Spleen (tissue), 7 donors: ENCODE results near the gene CEP112.
"Not testable (repeated sequence)": the region's sequence is repeated elsewhere in the genome, so short reads cannot be mapped to it uniquely, and the experiment has no call there.

Experiments used
- CTCF ChIP-seq, 11 experiments: fragments of 200-600 bp in 7 of 11; fragments of 450-650 bp in 4 of 11; sonication (generic) in 4 of 11; IDR thresholded peaks in 8 of 11; conservative IDR thresholded peaks in 3 of 11; 1 replicate in 7 of 11; 2 replicates in 4 of 11; pipeline versions ENCODE4 v1.4.0 to v1.8.0; 2016 to 2021; ENCODE audit warnings: antibody characterized with exemption in 11 of 11, inconsistent platforms in 4 of 11, mild to moderate bottlenecking in 1 of 11
- POLR2A ChIP-seq, 3 donors: fragments of 450-650 bp; IDR thresholded peaks; one replicate each; pipeline ENCODE4 v1.5.1; 2017; ENCODE audit warnings: antibody characterized with exemption in 3 of 3, mild to moderate bottlenecking in 1 of 3
- POLR2AphosphoS5 ChIP-seq, 3 donors: sonication (generic); formaldehyde crosslinking; IDR thresholded peaks; one replicate each; pipeline ENCODE4 v1.5.1; 2017; ENCODE audit warnings: antibody characterized with exemption in 3 of 3
- donor health status: DM: no; HTN: no; CAD: no; lungs with moderate emphysema.
- donor health status: DM: no; HTN: no; CAD: no.
- donor health status: DM: no; HTN: no; CAD: no.

GRCh38 chr17:65732667-65733066 lies 459.3 kb downstream of the CEP112 start:
- not testable (repeated sequence) for TF ChIP-seq POLR2AphosphoS5 (IDR thresholded peaks at IDR 0.05); CTCF (IDR thresholded peaks at IDR 0.05 in 8 of 11, conservative IDR thresholded peaks at IDR 0.05 in 3 of 11); POLR2A (IDR thresholded peaks at IDR 0.05)
